ENCODE results near the gene DNHD1. TPM values are rescaled to one million over a fixed set of nuclear protein-coding genes. Genes with fewer than 3 reads are reported as not detected.

The DNHD1 gene
- total RNA-seq, 1 donor from 2014 or later, result 12.0 TPM

DNA sequence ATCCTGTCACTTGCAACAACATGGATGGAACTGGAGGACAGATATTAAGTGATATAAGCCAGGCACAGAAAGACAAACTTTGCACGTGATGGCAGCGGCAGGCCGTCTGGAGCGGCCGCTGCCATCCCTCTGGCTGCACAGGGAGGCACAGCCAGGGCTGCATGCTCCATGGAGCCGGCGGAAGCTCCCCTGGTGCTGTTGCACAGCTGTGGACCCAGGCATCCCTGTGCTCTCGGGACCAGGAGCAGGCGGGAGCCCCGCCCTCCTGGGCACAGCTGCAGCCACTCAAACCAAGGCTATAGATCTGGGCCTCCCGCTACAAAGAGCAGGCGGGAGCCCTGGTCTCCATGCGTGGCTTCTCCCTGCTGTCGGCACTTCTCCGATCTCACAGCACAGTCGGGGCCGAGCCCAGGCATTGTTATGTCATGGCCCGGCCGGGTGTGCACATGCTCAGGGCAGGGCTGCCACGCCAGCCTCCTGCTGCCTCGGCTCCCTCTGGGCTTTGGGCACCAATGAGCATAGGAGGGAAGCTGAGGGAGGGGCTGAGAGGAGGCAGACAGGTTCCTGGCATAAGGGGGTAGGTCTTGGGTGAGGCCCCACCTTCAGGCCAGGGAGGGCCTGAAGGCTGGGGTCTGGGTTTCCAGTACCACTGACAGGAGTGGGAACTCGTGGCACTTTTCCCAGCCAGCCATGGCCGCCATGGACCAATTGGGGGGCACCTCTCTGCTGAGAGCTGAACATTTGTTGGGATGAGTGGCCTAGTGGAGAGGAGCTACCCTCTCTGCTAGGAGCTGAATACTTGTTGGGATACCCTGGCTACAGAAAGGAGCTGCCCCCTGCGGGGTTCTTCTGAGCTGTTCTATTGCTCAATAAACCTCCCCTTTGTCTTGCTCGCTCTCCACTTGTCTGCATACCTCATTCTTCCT lies 89.6 kb downstream of the DNHD1 start:
- no peak for TF ChIP-seq CTCF (IDR thresholded peaks at IDR 0.05)
- ATAC-seq (peak in 1 of 2 donors; percentile 25), DNase-seq (no peak)
- Histone ChIP-seq H3K4me1 (no peaks in the 10 kb centered on the region), H3K9me3 (peaks cover 22% of the 10 kb centered on the region), H3K27ac (no peak overlapping the region), H3K4me3 (no peak overlapping the region), H3K27me3 (ENCODE audit: low read depth) (no peaks in the 10 kb centered on the region), H3K36me3 (no peaks in the 10 kb centered on the region)
- intact Hi-C loops (cut with DNase I), result no loop called here

DNA sequence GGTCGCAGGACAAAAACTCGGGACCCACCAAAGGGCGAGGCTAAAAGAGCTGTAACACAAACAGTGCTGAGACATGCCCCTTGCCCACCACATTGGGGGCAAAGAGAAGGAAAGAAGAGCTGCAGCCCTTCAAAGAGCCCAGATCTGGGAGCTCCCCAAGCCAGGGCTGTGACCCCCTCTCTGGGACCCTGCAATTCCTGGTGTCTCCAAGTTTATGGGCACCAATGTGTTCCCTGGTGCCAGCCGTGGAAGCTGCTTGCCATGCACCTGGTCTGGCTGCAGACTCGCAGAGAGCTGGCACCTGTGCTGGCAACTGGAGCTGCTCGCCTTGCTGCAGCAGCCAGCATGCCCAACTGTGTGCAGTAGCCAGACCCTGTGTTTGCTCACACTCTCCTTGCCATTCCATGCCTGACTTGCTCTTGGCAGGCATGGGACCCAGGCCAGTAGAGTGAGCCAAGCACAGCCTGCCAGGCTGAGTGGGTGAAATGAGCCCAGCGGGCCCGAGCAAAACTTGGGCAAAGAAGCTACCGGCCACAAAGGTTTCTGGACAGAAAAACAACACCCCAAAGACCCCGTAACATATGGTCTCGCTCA lies 90.4 kb downstream of the DNHD1 start:
- intact Hi-C loops (cut with DNase I), result no loop called here
- H3K9me3 ChIP-seq, result peaks cover 22% of the 10 kb centered on the region
- no peak for TF ChIP-seq CTCF (IDR thresholded peaks at IDR 0.05)
- no peak overlapping the region for H3K4me3 ChIP-seq
- no peak overlapping the region for H3K27ac ChIP-seq
- no peaks in the 10 kb centered on the region for H3K27me3 ChIP-seq (ENCODE audit: low read depth)
- DNase-seq, result no peak
- peaks cover 7% of the 10 kb centered on the region for H3K36me3 ChIP-seq
- H3K4me1 ChIP-seq, result no peaks in the 10 kb centered on the region
- peak; percentile 48 to 64 for ATAC-seq

DNA sequence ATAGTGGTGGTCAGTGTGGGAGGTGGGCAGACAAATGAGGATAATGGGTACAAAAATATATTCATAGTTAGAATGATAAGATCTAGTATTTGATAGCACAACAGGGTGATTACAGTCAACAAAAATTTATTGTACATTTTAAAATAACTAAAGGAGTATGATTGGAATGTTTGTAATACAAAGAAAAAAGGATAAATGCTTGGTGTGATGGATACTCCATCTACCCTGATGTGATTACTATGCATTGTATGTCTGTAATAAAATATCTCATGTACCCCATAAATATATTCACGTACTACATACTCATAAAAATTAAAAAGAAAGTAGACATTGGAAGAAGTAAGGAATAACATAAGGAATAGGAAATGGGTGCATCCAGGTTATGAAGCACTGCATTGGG lies 90.9 kb downstream of the DNHD1 start:
- no peaks in the 10 kb centered on the region for H3K27me3 ChIP-seq (ENCODE audit: low read depth)

GRCh38 chr11:6594142-6594768 lies 97.2 kb downstream of the DNHD1 start:
- Histone ChIP-seq H3K4me1 (no peaks in the 10 kb centered on the region), H3K9me3 (no peaks in the 10 kb centered on the region), H3K27me3 (ENCODE audit: low read depth) (no peaks in the 10 kb centered on the region), H3K4me3 (no peak overlapping the region), H3K36me3 (peaks cover 54% of the 10 kb centered on the region), H3K27ac (no peak overlapping the region)
- ATAC-seq (no peak), DNase-seq (no peak)
- intact Hi-C loops (cut with DNase I), result no loop called here
- TF ChIP-seq CTCF (IDR thresholded peaks at IDR 0.05), result no peak

More for the DNA sequence above, 90.9 kb downstream of the DNHD1 start:
- H3K4me1 ChIP-seq, result no peaks in the 10 kb centered on the region
- H3K4me3 ChIP-seq, result no peak overlapping the region
- no peak overlapping the region for H3K27ac ChIP-seq
- ATAC-seq, result no peak
- DNase-seq, result no peak
- H3K36me3 ChIP-seq, result peaks cover 12% of the 10 kb centered on the region
- H3K9me3 ChIP-seq, result peaks cover 18% of the 10 kb centered on the region
- intact Hi-C loops (cut with DNase I), result no loop called here
- TF ChIP-seq CTCF (IDR thresholded peaks at IDR 0.05), result no peak

GRCh38 chr11:6596239-6596877 lies 99.3 kb downstream of the DNHD1 start:
- H3K4me3 ChIP-seq, result no peak overlapping the region
- peaks cover 5% of the 10 kb centered on the region for H3K4me1 ChIP-seq
- peak overlapping the region; percentile 46 for H3K27ac ChIP-seq
- peaks cover 75% of the 10 kb centered on the region for H3K36me3 ChIP-seq
- ATAC-seq, result no peak
- intact Hi-C loops (cut with DNase I), result no loop called here
- H3K27me3 ChIP-seq (ENCODE audit: low read depth), result no peaks in the 10 kb centered on the region
- TF ChIP-seq CTCF (IDR thresholded peaks at IDR 0.05), result no peak
- no peak for DNase-seq
- no peaks in the 10 kb centered on the region for H3K9me3 ChIP-seq
